T47D (cell line): ENCODE measurements around the gene PPBP.

Experiments used
- DNase-seq, 2 experiments: peaks; one replicate each; pipeline versions ENCODE4 v3.0.0 to v3.0.0-alpha.2; 2011 to 2012; ENCODE audit warnings: low read depth in 1 of 2, low spot score in 1 of 2
- JUND ChIP-seq: IDR thresholded peaks from 2 replicates; pipeline ENCODE4 v1.6.1; 2012; ENCODE audit warnings: low read depth
- in situ Hi-C: cut with HindIII; loops from 2 replicates; pipeline ENCODE4 v1.10.0; 2016; ENCODE audit warnings: low sequenced_read_pairs, low pct_unique_long_range_greater_than_20kb

Gene PPBP

GRCh38 chr4:74014332-74014731 is 26.3 kb upstream of the PPBP start:
- in situ Hi-C loops, result no loop called here
- TF ChIP-seq JUND, result no peak
- peak in 1 of 2 experiments; percentile 21 for DNase-seq

- no peak for DNase-seq
- TF ChIP-seq JUND, result no peak
- in situ Hi-C loops, result no loop called here
Measured at GRCh38 chr4:74013264-74013663, 25.3 kb upstream of the PPBP start.

GRCh38 chr4:74012130-74012529 is 24.1 kb upstream of the PPBP start:
- DNase-seq, result no peak
- no peak for TF ChIP-seq JUND
- in situ Hi-C loops, result no loop called here

DNA sequence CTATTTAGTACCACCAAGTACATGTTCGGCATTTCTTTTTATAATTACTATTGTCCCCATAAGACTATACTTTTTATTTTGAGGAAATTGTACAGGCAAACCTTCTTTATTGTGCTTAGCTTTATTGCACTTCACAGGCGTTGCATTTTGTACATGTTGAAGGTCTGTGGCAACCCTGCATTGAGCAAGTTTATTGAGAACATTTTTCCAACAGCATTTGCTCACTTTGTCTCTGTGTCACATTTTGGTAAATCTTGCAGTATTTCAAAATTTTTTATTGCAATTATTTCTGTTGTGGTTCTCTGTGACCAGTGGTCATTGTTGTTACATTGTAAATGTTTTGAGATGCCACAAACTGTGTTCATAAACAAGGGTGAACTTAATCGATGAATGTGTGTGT is 21.3 kb upstream of the PPBP start:
- no peak for TF ChIP-seq JUND
- no peak for DNase-seq
- in situ Hi-C loops, result no loop called here

DNA sequence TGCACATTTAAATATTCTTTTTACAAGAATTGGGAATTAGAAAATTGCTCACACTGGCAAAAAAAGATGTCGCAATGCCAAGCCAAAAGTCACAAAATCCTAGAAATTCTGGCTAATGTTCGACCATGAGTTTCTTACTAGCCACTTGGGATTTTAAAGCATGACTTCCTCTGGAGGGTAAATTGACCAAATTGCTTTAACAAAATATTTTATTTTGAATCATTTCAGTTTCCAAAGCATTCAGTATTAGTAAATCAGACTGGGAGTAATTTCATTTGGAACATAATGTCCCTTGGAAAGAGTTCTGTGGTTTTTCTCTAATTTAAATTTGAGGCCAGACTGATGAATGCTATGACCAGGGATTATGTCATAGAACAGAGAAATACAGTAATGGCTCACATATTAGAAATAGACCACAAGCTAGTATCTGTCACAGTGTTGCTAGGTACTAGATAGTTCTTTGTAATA is 18.1 kb upstream of the PPBP start:
- in situ Hi-C loops, result no loop called here
- no peak for TF ChIP-seq JUND
- no peak for DNase-seq

- in situ Hi-C loops, result no loop called here
- TF ChIP-seq JUND, result no peak
Measured at GRCh38 chr4:74005528-74005927, 17.5 kb upstream of the PPBP start.

DNA sequence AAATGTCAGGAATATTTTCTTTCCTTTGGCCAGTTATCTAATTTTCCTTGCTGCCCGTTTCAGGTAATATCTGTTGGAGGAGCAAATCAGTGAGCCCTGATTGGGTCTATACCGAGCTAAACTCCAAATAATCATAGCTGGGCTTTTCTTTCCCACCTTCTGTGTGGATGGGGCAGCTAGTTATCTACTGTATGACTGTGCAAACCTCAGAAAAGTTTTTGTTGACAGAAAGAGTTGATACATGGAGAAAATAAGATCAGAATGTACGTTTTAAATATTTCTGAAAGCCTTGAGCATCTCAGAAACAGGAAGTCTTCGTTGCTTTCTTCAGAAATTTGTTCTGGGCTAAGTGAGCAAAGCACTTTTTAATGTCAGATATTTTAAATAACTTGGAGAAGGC is 16.7 kb upstream of the PPBP start:
- DNase-seq, result no peak
- TF ChIP-seq JUND, result no peak
- in situ Hi-C loops, result no loop called here

More at GRCh38 chr4:74005528-74005927, 17.5 kb upstream of the PPBP start:
- no peak for DNase-seq

GRCh38 chr4:74000301-74000700 is 12.3 kb upstream of the PPBP start:
- TF ChIP-seq JUND, result no peak
- in situ Hi-C loops, result no loop called here
- no peak for DNase-seq

GRCh38 chr4:73998040-73999011 is 10.3 kb upstream of the PPBP start, which contains the start of gene CXCL5:
Gene CXCL5, minus strand, starts transcription at chr4:73998677. Its CDS starts 96 bp downstream, at chr4:73998581.
- no peak for TF ChIP-seq JUND
- DNase-seq, result no peak
- in situ Hi-C loops, result no loop called here

DNA sequence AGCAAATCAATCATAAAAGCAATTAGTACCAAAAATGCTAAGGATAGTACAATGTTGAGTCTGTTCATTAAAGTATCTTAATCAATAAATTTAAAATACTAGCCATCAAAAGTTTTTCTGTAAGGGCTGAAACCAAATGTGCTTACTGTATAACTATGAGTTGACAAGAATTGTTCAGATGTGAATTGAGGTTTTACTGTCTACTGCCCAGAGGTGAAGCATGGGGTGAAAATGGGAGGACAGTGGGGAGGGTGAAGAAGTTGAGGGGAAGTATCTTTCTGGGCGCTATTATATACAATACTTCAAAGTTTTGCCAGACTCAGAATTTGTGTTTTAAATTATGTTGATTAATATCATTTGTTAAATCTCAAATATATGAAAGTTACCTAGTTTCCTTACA is 4.1 kb upstream of the PPBP start:
- no peak for DNase-seq
- TF ChIP-seq JUND, result no peak
- in situ Hi-C loops, result no loop called here

GRCh38 chr4:73991742-73992000 is 3.7 kb upstream of the PPBP start:
- no peak for TF ChIP-seq JUND
- no peak for DNase-seq
- in situ Hi-C loops, result no loop called here

DNA sequence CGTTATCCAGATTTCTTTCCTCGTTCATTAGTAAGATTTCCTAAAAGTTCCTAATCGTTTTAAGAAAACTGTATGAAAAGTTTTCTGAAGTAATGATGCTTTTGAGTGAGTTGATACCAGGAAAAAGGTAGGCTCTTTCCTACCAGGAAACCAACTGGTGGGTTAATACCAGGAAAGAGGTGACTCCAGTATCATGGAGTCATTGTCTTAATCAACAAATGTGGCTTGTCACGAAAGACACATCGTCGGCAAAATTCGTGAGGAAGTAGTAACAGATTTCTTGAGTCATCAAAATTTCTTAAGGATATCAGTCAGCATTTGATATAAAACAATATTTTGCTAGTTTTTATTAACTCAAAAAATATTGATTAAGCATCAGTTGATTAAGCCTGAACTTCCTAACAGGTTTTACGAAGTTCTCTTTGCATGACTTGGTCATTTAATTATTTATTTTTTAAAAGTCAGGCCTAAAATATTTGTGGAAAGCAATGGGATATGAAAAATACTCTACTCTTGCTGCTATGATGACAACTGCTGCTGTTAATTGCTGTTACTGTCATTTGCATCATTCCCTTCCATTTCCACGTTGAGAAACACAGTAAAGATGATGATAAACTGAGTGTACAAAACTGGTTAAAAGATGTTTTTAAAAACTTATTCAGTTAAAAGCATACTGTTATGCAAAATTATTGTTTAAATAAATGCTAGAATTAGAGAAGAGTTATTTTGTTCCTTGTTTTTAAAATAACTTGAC is 3.2 kb upstream of the PPBP start:
- in situ Hi-C loops, result no loop called here
- DNase-seq, result no peak
- no peak for TF ChIP-seq JUND

DNA sequence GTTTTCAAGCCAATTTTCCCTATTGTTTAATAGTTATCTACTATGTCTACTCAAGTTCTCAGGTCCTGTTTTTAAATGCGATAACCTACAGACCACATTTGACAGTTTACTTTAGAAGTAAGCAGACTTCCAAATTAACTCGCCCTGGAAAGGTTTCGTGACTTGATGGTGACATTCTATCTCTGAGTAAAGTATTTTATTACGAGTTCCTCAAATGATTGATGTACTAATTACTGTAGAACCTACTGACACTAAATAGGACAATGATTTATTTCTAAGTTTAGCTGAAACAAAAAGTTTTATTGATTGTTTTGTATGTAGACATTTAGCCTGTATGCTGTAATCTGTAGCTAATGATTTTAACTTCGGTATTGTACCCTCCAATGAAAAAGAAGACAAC is 1.9 kb upstream of the PPBP start:
- TF ChIP-seq JUND, result no peak
- no peak for DNase-seq
- in situ Hi-C loops, result no loop called here
